HEK293T (cell line): ENCODE results near the gene ACP5.
"Not testable (repeated sequence)": the region's sequence is repeated elsewhere in the genome, so short reads cannot be mapped to it uniquely, and the experiment has no call there.

Experiments used
- CTCF ChIA-PET: fragments of 350-600 bp; formaldehyde crosslinking; extraction: SDS; loops from one replicate; lab custom pipeline; 2021; ENCODE audit warnings: antibody characterized with exemption, inconsistent platforms; lab: Yijun Ruan, JAX
- POLR2A ChIA-PET: fragments of 350-600 bp; formaldehyde crosslinking; extraction: SDS; loops from one replicate; lab custom pipeline; 2020; ENCODE audit warnings: antibody characterized with exemption, inconsistent platforms; lab: Yijun Ruan, JAX
- DNase-seq: peaks from one replicate; pipeline ENCODE4 v3.0.0; 2012; ENCODE audit warnings: mixed read lengths; ENCODE audit errors: extremely low spot score
- ARNT ChIP-seq: fragments of 450-650 bp; IDR thresholded peaks from 2 replicates; pipeline ENCODE4 v1.6.1; 2017; ENCODE audit warnings: mild to moderate bottlenecking
- BHLHE40 ChIP-seq: fragments of 450-650 bp; IDR thresholded peaks from 2 replicates; pipeline ENCODE4 v1.6.1; 2016; ENCODE audit warnings: mild to moderate bottlenecking, moderate library complexity, borderline replicate concordance
- CTBP1 ChIP-seq: fragments of 450-650 bp; IDR thresholded peaks from 2 replicates; pipeline ENCODE4 v1.6.1; 2016; ENCODE audit warnings: borderline replicate concordance
- ELF4 ChIP-seq: fragments of 450-650 bp; IDR thresholded peaks from 2 replicates; pipeline ENCODE4 v1.6.1; 2017; ENCODE audit warnings: antibody characterized with exemption
- FOXA1 ChIP-seq: fragments of 450-650 bp; IDR thresholded peaks from 2 replicates; pipeline ENCODE4 v1.6.1; 2016; ENCODE audit warnings: mild to moderate bottlenecking
- FOXK2 ChIP-seq: fragments of 450-650 bp; IDR thresholded peaks from 2 replicates; pipeline ENCODE4 v1.6.1; 2016; ENCODE audit warnings: mild to moderate bottlenecking
- FOXM1 ChIP-seq: fragments of 450-650 bp; IDR thresholded peaks from 2 replicates; pipeline ENCODE4 v1.6.1; 2017; ENCODE audit warnings: mild to moderate bottlenecking, borderline replicate concordance
- HDGF ChIP-seq: fragments of 450-650 bp; IDR thresholded peaks from 2 replicates; pipeline ENCODE4 v1.6.1; 2017; ENCODE audit warnings: antibody characterized with exemption, borderline replicate concordance
- L3MBTL2 ChIP-seq: fragments of 450-650 bp; conservative IDR thresholded peaks from 2 replicates; pipeline ENCODE4 v1.6.1; 2016; ENCODE audit warnings: mild to moderate bottlenecking
- LEF1 ChIP-seq: fragments of 450-650 bp; IDR thresholded peaks from 2 replicates; pipeline ENCODE4 v1.6.1; 2017; ENCODE audit warnings: mild to moderate bottlenecking, borderline replicate concordance
- NFRKB ChIP-seq: fragments of 450-650 bp; IDR thresholded peaks from 2 replicates; pipeline ENCODE4 v1.6.1; 2016; ENCODE audit warnings: mild to moderate bottlenecking, moderate library complexity
- PKNOX1 ChIP-seq: fragments of 450-650 bp; IDR thresholded peaks from 2 replicates; pipeline ENCODE4 v1.6.1; 2016
- SP1 ChIP-seq: fragments of 450-650 bp; IDR thresholded peaks from 2 replicates; pipeline ENCODE4 v1.6.1; 2017
- SUZ12 ChIP-seq: fragments of 450-650 bp; IDR thresholded peaks from 2 replicates; pipeline ENCODE4 v1.6.1; 2016; ENCODE audit warnings: mild to moderate bottlenecking
- TARDBP ChIP-seq: fragments of 450-650 bp; IDR thresholded peaks from 2 replicates; pipeline ENCODE4 v1.6.1; 2016
- ZNF384 ChIP-seq: fragments of 450-650 bp; IDR thresholded peaks from 2 replicates; pipeline ENCODE4 v1.6.1; 2016

The ACP5 gene

GRCh38 chr19:11577451-11578257 is at the start of gene ACP5:
TSS of gene ACP5 (minus strand) at chr19:11577645. CDS start at chr19:11577317, 328 bp downstream.
- CTCF ChIA-PET: no interaction called here
- TF ChIP-seq SUZ12 (no peak), LEF1 (no peak)

GRCh38 chr19:11626252-11626651 is 48.8 kb upstream of the ACP5 start:
- TF ChIP-seq TARDBP: no peak
- no peak for TF ChIP-seq FOXA1
- no peak for TF ChIP-seq ZNF384
- no peak for TF ChIP-seq ELF4
- no peak for TF ChIP-seq HDGF
- no peak for TF ChIP-seq BHLHE40
- no peak for TF ChIP-seq CTBP1
- no peak for TF ChIP-seq NFRKB
- no peak for TF ChIP-seq LEF1
- TF ChIP-seq FOXM1: no peak
- TF ChIP-seq ARNT: no peak
- DNase-seq: no peak
- ChIA-PET POLR2A (no interaction called here), CTCF (no interaction called here)

More at GRCh38 chr19:11577451-11578257, at the start of gene ACP5:
- DNase-seq: no peak
- POLR2A ChIA-PET: interaction anchor here (2.4 kb wide), 1 partner anchor 19 kb away, joined by 10 read pairs; the partner anchor contains the start of gene ELOF1

GRCh38 chr19:11624069-11624463 is 46.6 kb upstream of the ACP5 start:
- POLR2A ChIA-PET: interaction anchor here (1.3 to 1.5 kb wide), 2 partner anchors 71 to 77 kb away, joined by 3 to 5 read pairs; no protein-coding TSS in a partner anchor
- no peak for DNase-seq
- CTCF ChIA-PET: interaction anchor here (0.9 kb wide), 1 partner anchor 66 kb away, joined by 3 read pairs; no protein-coding TSS in a partner anchor
- no peak for TF ChIP-seq PKNOX1
- TF ChIP-seq CTBP1: no peak
- no peak for TF ChIP-seq FOXK2
- no peak for TF ChIP-seq SUZ12
- TF ChIP-seq NFRKB: no peak
- TF ChIP-seq ARNT: no peak
- TF ChIP-seq FOXA1: no peak
- no peak for TF ChIP-seq ELF4
- TF ChIP-seq L3MBTL2: no peak

GRCh38 chr19:11622401-11622800 is 45.0 kb upstream of the ACP5 start:
- DNase-seq, CTCF ChIA-PET, POLR2A ChIA-PET: not testable (repeated sequence)

- no peak for DNase-seq
- no peak for TF ChIP-seq LEF1
- no peak for TF ChIP-seq L3MBTL2
- TF ChIP-seq PKNOX1: no peak
- TF ChIP-seq NFRKB: no peak
- TF ChIP-seq FOXK2: no peak
- no peak for TF ChIP-seq SUZ12
- no peak for TF ChIP-seq SP1
- no peak for TF ChIP-seq TARDBP
- no peak for TF ChIP-seq ARNT
- TF ChIP-seq ELF4: no peak
- TF ChIP-seq ZNF384: no peak
- no peak for TF ChIP-seq HDGF
- no peak for TF ChIP-seq BHLHE40
- TF ChIP-seq FOXM1: no peak
- no peak for TF ChIP-seq FOXA1
- no peak for TF ChIP-seq CTBP1
- CTCF ChIA-PET: no interaction called here
- POLR2A ChIA-PET: no interaction called here
These were observed 43.1 kb upstream of the ACP5 start for GRCh38 chr19:11620553-11620952.

- ChIA-PET CTCF (no interaction called here), POLR2A (no interaction called here)
- DNase-seq: no peak
- no peak for TF ChIP-seq L3MBTL2
- no peak for TF ChIP-seq LEF1
- TF ChIP-seq SP1: no peak
- TF ChIP-seq FOXM1: no peak
- TF ChIP-seq NFRKB: no peak
These were observed 40.0 kb upstream of the ACP5 start for GRCh38 chr19:11617180-11618062.
